ENCODE data around the gene JAZF1. TPM values are rescaled to one million over a fixed set of nuclear protein-coding genes. Genes with fewer than 3 reads are reported as not detected.

The JAZF1 gene
- total and polyA plus RNA-seq, 9 of the 15 experiments (the other 6 are each of a cell fraction or from before 2014, with no cell fraction given): 0.04 to 0.64 (median 0.11) TPM; not detected in 3

DNA sequence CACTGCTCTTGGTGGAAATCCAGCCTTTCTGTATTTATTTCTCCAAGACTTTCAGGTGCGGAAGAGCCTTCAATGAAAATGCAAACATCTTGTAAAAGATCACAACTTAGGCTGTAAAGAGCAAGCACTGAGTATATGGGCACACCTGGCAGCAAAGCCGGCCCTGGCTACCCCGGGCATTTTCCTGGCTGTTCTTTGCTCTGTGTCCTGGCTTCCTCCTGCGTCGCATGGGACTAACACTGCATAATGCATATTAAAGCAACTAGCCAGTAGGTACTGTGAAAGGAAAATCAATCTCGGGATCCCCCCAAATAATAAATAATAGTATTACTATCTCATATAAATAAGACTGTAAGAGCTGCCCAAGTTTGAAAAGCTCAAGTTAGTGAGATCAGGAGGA lies 9.9 kb downstream of the JAZF1 start (continued):
- TF ChIP-seq, protein P1, sequence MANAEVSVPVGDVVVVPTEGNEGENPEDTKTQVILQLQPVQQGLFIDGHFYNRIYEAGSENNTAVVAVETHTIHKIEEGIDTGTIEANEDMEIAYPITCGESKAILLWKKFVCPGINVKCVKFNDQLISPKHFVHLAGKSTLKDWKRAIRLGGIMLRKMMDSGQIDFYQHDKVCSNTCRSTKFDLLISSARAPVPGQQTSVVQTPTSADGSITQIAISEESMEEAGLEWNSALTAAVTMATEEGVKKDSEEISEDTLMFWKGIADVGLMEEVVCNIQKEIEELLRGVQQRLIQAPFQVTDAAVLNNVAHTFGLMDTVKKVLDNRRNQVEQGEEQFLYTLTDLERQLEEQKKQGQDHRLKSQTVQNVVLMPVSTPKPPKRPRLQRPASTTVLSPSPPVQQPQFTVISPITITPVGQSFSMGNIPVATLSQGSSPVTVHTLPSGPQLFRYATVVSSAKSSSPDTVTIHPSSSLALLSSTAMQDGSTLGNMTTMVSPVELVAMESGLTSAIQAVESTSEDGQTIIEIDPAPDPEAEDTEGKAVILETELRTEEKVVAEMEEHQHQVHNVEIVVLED (CRISPR knock-in tag; IDR thresholded peaks at IDR 0.05): no peak
- TF ChIP-seq TCF7 (IDR thresholded peaks at IDR 0.05; ENCODE audit: borderline replicate concordance) (no peak), RHOXF2B (CRISPR knock-in tag; conservative IDR thresholded peaks at IDR 0.05) (no peak), KAT2B (IDR thresholded peaks at IDR 0.05; ENCODE audit: low read depth, low read length) (no peak), ZBTB8A (IDR thresholded peaks at IDR 0.05; ENCODE audit: partially characterized antibody) (no peak), CREB3 (tag; conservative IDR thresholded peaks at IDR 0.05; ENCODE audit: low read depth) (no peak), CBX1 (IDR thresholded peaks at IDR 0.05; ENCODE audit: low read depth) (no peak), ZNF121 (CRISPR knock-in tag; conservative IDR thresholded peaks at IDR 0.05) (no peak), ZNF23 (CRISPR knock-in tag; IDR thresholded peaks at IDR 0.05) (no peak), ZNF561 (CRISPR knock-in tag; conservative IDR thresholded peaks at IDR 0.05) (no peak), CEBPB (tag; IDR thresholded peaks at IDR 0.05) (no peak), ZNF583 (CRISPR knock-in tag; IDR thresholded peaks at IDR 0.05) (no peak), MAFK (IDR thresholded peaks at IDR 0.05; ENCODE audit: low read length) (no peak)

All from K562 (cell line).